Adrenal gland (tissue), 5 donors: Measurements from ENCODE around the gene REEP5.

Experiments used
- CTCF ChIP-seq, 6 experiments: fragments of 450-650 bp in 4 of 6; fragments of 200-600 bp in 2 of 6; sonication (generic) in 1 of 6; IDR thresholded peaks; 1 replicate in 5 of 6; 2 replicates in 1 of 6; pipeline versions ENCODE4 v1.5.1 to v1.8.0; 2016 to 2021; ENCODE audit warnings: antibody characterized with exemption in 6 of 6, mild to moderate bottlenecking in 2 of 6, moderate library complexity in 1 of 6
- POLR2A ChIP-seq, 2 donors: fragments of 450-650 bp; IDR thresholded peaks; one replicate each; pipeline ENCODE4 v1.6.1; 2017; ENCODE audit warnings: antibody characterized with exemption in 2 of 2, mild to moderate bottlenecking in 2 of 2, moderate library complexity in 1 of 2
- donor health status: DM: no; HTN: no; CAD: no.

- TF ChIP-seq CTCF (IDR thresholded peaks at IDR 0.05) = no peak
- TF ChIP-seq POLR2A (IDR thresholded peaks at IDR 0.05) = no peak
Observed at GRCh38 chr5:112863549-112863948, 58.5 kb downstream of the REEP5 start.
